Kidney capillary endothelial cell (primary cell): ENCODE results near the gene LRRC73.
"Not testable (repeated sequence)": the region's sequence is repeated elsewhere in the genome, so short reads cannot be mapped to it uniquely, and the experiment has no call there.

Experiments used
- DNase-seq: peaks from one replicate; pipeline ENCODE4 v3.0.0-alpha.2; 2018; ENCODE audit warnings: low spot score

Gene LRRC73

GRCh38 chr6:43492673-43493072 lies 17.5 kb downstream of the LRRC73 start:
- no peak for DNase-seq

GRCh38 chr6:43491750-43492661 lies 18.1 kb downstream of the LRRC73 start:
- no peak for DNase-seq

- no peak for DNase-seq
These were observed 19.6 kb downstream of the LRRC73 start for GRCh38 chr6:43490523-43490939.

GRCh38 chr6:43489277-43490072 lies 20.7 kb downstream of the LRRC73 start:
- DNase-seq = no peak

- no peak for DNase-seq
These were observed 21.4 kb downstream of the LRRC73 start for GRCh38 chr6:43488667-43489276.

- DNase-seq = no peak
These were observed 28.4 kb downstream of the LRRC73 start for GRCh38 chr6:43481591-43482236.

- no peak for DNase-seq
These were observed 29.1 kb downstream of the LRRC73 start for GRCh38 chr6:43481075-43481474.

- DNase-seq = no peak
These were observed 32.2 kb downstream of the LRRC73 start for GRCh38 chr6:43478008-43478372.

GRCh38 chr6:43477235-43478007 lies 32.7 kb downstream of the LRRC73 start, which contains the start of gene TJAP1:
Gene TJAP1 (plus strand): TSS chr6:43477570. CDS start chr6:43499002, 21,432 bp downstream.
- DNase-seq = peak; percentile 62

GRCh38 chr6:43476746-43477145 lies 33.4 kb downstream of the LRRC73 start:
- no peak for DNase-seq

GRCh38 chr6:43475516-43475915 lies 34.6 kb downstream of the LRRC73 start:
- no peak for DNase-seq

GRCh38 chr6:43472515-43472914 lies 37.6 kb downstream of the LRRC73 start:
- no peak for DNase-seq

GRCh38 chr6:43471399-43471798 lies 38.7 kb downstream of the LRRC73 start:
- DNase-seq = no peak

GRCh38 chr6:43469947-43470346 lies 40.2 kb downstream of the LRRC73 start:
- DNase-seq = no peak

GRCh38 chr6:43468748-43469681 lies 41.1 kb downstream of the LRRC73 start:
- no peak for DNase-seq

GRCh38 chr6:43468240-43468639 lies 41.9 kb downstream of the LRRC73 start:
- no peak for DNase-seq

GRCh38 chr6:43467752-43468151 lies 42.4 kb downstream of the LRRC73 start:
- no peak for DNase-seq

- not testable (repeated sequence) for DNase-seq
These were observed 42.9 kb downstream of the LRRC73 start for GRCh38 chr6:43467265-43467664.

GRCh38 chr6:43465948-43466347 lies 44.2 kb downstream of the LRRC73 start:
- no peak for DNase-seq

GRCh38 chr6:43464337-43464736 lies 45.8 kb downstream of the LRRC73 start:
- DNase-seq = no peak
